GDM1 (cell line): ENCODE data around the gene USH2A.
"Not testable (repeated sequence)": the region's sequence is repeated elsewhere in the genome, so short reads cannot be mapped to it uniquely, and the experiment has no call there.

Experiments
- DNase-seq: peaks from one replicate; lab custom pipeline; 2025; lab: John Stamatoyannopoulos, UW

Gene USH2A

GRCh38 chr1:216410026-216410425, 13.2 kb downstream of the USH2A start:
- no peak for DNase-seq

GRCh38 chr1:216390956-216391355, 32.3 kb downstream of the USH2A start:
- no peak for DNase-seq

- no peak for DNase-seq
These were observed 33.5 kb downstream of the USH2A start for GRCh38 chr1:216389774-216390173.

- DNase-seq: no peak
These were observed 34.7 kb downstream of the USH2A start for GRCh38 chr1:216388558-216388957.

GRCh38 chr1:216387782-216388181, 35.5 kb downstream of the USH2A start:
- DNase-seq: no peak

- DNase-seq: no peak
These were observed 43.8 kb downstream of the USH2A start for GRCh38 chr1:216379441-216379840.

- DNase-seq: no peak
These were observed 55.0 kb downstream of the USH2A start for GRCh38 chr1:216368249-216368648.

GRCh38 chr1:216366979-216367378, 56.3 kb downstream of the USH2A start:
- no peak for DNase-seq

- DNase-seq: no peak
These were observed 66.3 kb downstream of the USH2A start for GRCh38 chr1:216356945-216357344.

GRCh38 chr1:216350186-216350585, 73.1 kb downstream of the USH2A start:
- no peak for DNase-seq

GRCh38 chr1:216346526-216346925, 76.7 kb downstream of the USH2A start:
- no peak for DNase-seq

GRCh38 chr1:216340542-216340941, 82.7 kb downstream of the USH2A start:
- not testable (repeated sequence) for DNase-seq

GRCh38 chr1:216332462-216332861, 90.8 kb downstream of the USH2A start:
- no peak for DNase-seq

- no peak for DNase-seq
These were observed 91.2 kb downstream of the USH2A start for GRCh38 chr1:216332003-216332402.

GRCh38 chr1:216331211-216331610, 92.0 kb downstream of the USH2A start:
- DNase-seq: no peak

- DNase-seq: no peak
These were observed 93.0 kb downstream of the USH2A start for GRCh38 chr1:216330262-216330661.

GRCh38 chr1:216325946-216326345, 97.3 kb downstream of the USH2A start:
- no peak for DNase-seq

GRCh38 chr1:216325336-216325735, 97.9 kb downstream of the USH2A start:
- DNase-seq: no peak

- DNase-seq: no peak
These were observed 99.9 kb downstream of the USH2A start for GRCh38 chr1:216323344-216323743.

- no peak for DNase-seq
These were observed 108.7 kb downstream of the USH2A start for GRCh38 chr1:216314379-216315095.

GRCh38 chr1:216310776-216311175, 112.5 kb downstream of the USH2A start:
- DNase-seq: no peak

- DNase-seq: no peak
These were observed 116.4 kb downstream of the USH2A start for GRCh38 chr1:216306830-216307229.

- DNase-seq: no peak
These were observed 119.6 kb downstream of the USH2A start for GRCh38 chr1:216303690-216304089.

- no peak for DNase-seq
These were observed 129.6 kb downstream of the USH2A start for GRCh38 chr1:216293683-216294082.
